Cardiac muscle cell (in vitro differentiated cells and primary cell): ENCODE results near the gene PSMD5. TPM values are rescaled to one million over a fixed set of nuclear protein-coding genes. Genes with fewer than 3 reads are reported as not detected.

Experiments used
- DNase-seq, 2 donors: peaks; one replicate each; pipeline versions ENCODE4 v3.0.0 to v3.0.0-alpha.2; 2010 to 2017; ENCODE audit warnings: low read depth in 1 of 2, low spot score in 1 of 2
- H3K27ac ChIP-seq: fragments of 200-600 bp; sonication (generic); 2 replicates; pipeline ENCODE4 v1.5.1; 2016
- H3K27me3 ChIP-seq: fragments of 200-600 bp; sonication (generic); 2 replicates; pipeline ENCODE4 v1.6.0; 2016; ENCODE audit warnings: control low read depth
- H3K36me3 ChIP-seq: fragments of 200-600 bp; sonication (generic); 2 replicates; pipeline ENCODE4 v1.5.1; 2016; ENCODE audit warnings: control low read depth
- H3K4me1 ChIP-seq: fragments of 200-600 bp; sonication (generic); 2 replicates; pipeline ENCODE4 v1.8.1; 2017; ENCODE audit warnings: low read depth, mild to moderate bottlenecking, mixed run types
- H3K4me3 ChIP-seq: fragments of 200-600 bp; sonication (generic); 2 replicates; pipeline ENCODE4 v1.5.1; 2016; ENCODE audit warnings: mild to moderate bottlenecking
- H3K9me3 ChIP-seq: fragments of 200-600 bp; sonication (generic); 2 replicates; pipeline ENCODE4 v1.5.1; 2017; ENCODE audit warnings: low read depth, mild to moderate bottlenecking, control low read depth
- polyA plus RNA-seq: library from polyadenylated mRNA; unstranded; fragments of >200 nt; fragmentation: Nextera tagmentation; extraction: Ambion mirVana; gene quantifications from 2 replicates; pipeline ENCODE4 v1.2.1, GENCODE V29; 2016
- total RNA-seq: library from RNA; depleted of rRNA; stranded (reverse); fragments of >200 nt; gene quantifications from 2 replicates; pipeline ENCODE4 v1.2.3, GENCODE V29; 2016
- TF ChIP-seq, protein P1 (sequence below): IDR thresholded peaks from 2 replicates; pipeline ENCODE4 v1.5.1; 2012; ENCODE audit warnings: low read depth, mild to moderate bottlenecking, low read length

The PSMD5 gene
- total and polyA plus RNA-seq, 2 experiments from 2014 or later = 16.0 to 25.3 TPM

DNA sequence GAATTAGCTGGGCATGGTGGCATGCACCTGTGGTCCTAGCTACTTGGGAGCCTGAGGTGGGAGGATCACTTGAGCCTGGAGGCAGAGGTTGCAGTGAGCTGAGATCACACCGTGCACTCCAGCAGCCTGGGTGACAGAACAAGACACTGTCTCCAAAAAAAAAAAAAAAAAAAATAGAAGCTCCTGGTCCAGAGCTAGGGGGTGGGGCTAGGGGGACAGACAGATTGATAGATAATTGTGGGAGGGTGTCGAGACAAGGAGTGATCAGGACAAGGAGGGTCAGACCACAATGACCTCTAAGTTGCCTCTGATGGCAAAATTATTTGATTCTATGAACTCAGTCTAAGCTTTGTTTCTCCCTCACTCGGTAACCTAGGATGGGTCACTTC lies 40.9 kb upstream of the PSMD5 start:
- Histone ChIP-seq H3K36me3 (no peaks in the 10 kb centered on the region), H3K9me3 (no peaks in the 10 kb centered on the region), H3K4me3 (no peak overlapping the region), H3K27ac (no peak overlapping the region), H3K4me1 (peaks cover 8% of the 10 kb centered on the region), H3K27me3 (peaks cover 18% of the 10 kb centered on the region)
- DNase-seq = no peak
- TF ChIP-seq, protein P1, sequence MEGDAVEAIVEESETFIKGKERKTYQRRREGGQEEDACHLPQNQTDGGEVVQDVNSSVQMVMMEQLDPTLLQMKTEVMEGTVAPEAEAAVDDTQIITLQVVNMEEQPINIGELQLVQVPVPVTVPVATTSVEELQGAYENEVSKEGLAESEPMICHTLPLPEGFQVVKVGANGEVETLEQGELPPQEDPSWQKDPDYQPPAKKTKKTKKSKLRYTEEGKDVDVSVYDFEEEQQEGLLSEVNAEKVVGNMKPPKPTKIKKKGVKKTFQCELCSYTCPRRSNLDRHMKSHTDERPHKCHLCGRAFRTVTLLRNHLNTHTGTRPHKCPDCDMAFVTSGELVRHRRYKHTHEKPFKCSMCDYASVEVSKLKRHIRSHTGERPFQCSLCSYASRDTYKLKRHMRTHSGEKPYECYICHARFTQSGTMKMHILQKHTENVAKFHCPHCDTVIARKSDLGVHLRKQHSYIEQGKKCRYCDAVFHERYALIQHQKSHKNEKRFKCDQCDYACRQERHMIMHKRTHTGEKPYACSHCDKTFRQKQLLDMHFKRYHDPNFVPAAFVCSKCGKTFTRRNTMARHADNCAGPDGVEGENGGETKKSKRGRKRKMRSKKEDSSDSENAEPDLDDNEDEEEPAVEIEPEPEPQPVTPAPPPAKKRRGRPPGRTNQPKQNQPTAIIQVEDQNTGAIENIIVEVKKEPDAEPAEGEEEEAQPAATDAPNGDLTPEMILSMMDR = no peak

DNA sequence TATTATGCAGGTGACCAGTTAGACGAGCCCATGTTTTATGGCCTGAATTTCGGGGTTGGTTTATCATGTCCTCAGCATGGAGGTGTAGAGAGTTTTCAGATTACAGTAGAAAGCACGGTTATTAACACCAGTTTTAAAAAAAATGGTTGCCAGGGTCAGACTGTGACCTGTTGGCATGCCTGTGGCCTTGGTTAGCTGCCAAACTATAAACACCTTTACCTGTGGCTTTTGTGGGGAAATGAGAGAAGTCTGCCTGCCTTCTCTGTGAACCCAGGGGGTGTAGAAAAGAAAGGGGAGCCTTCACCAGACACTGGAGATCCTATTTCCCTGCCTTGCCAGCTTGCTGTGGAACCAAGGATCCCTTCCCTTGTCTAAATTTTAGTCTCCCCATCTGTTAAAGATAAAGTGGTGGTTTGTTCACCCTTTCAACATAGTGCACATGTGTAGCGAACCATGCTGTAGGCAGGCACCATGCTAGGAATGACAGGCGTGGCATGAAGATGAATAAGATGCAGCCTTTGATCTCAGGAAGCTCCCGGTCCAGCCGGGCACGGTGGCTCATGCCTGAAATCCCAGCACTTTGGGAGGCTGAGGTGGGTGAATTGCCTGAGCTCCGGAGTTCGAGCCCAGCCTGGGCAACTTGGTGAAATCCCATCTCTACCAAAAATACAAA lies 40.3 kb upstream of the PSMD5 start:
- DNase-seq = no peak
- no peak overlapping the region for H3K4me3 ChIP-seq
- TF ChIP-seq, protein P1 = no peak
- H3K27me3 ChIP-seq = peaks cover 23% of the 10 kb centered on the region
- H3K36me3 ChIP-seq = no peaks in the 10 kb centered on the region
- no peaks in the 10 kb centered on the region for H3K9me3 ChIP-seq
- no peak overlapping the region for H3K27ac ChIP-seq
- H3K4me1 ChIP-seq = peaks cover 8% of the 10 kb centered on the region

DNA sequence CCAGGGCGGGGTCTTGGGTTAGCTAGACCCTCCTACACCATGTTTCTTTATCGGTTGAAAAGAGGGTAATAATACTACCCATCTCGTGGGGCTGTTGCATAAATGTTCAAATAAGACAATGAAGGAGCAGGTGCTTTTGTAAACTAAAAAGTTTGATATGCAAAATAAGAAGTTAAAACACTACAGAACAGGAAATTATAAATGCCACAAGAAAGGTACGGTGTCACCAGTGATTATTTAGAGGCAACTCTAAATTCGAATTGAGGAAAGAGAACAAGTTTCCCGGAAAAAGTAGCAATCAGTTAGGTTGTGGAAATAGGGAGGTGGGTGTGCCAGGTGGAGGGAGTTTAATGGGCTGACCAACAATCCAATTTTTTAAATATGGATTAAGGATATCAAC lies 36.7 kb upstream of the PSMD5 start:
- peaks cover 32% of the 10 kb centered on the region for H3K27me3 ChIP-seq
- TF ChIP-seq, protein P1 = no peak
- H3K9me3 ChIP-seq = no peaks in the 10 kb centered on the region
- no peak overlapping the region for H3K4me3 ChIP-seq
- H3K27ac ChIP-seq = no peak overlapping the region
- no peaks in the 10 kb centered on the region for H3K4me1 ChIP-seq
- no peak for DNase-seq
- no peaks in the 10 kb centered on the region for H3K36me3 ChIP-seq

DNA sequence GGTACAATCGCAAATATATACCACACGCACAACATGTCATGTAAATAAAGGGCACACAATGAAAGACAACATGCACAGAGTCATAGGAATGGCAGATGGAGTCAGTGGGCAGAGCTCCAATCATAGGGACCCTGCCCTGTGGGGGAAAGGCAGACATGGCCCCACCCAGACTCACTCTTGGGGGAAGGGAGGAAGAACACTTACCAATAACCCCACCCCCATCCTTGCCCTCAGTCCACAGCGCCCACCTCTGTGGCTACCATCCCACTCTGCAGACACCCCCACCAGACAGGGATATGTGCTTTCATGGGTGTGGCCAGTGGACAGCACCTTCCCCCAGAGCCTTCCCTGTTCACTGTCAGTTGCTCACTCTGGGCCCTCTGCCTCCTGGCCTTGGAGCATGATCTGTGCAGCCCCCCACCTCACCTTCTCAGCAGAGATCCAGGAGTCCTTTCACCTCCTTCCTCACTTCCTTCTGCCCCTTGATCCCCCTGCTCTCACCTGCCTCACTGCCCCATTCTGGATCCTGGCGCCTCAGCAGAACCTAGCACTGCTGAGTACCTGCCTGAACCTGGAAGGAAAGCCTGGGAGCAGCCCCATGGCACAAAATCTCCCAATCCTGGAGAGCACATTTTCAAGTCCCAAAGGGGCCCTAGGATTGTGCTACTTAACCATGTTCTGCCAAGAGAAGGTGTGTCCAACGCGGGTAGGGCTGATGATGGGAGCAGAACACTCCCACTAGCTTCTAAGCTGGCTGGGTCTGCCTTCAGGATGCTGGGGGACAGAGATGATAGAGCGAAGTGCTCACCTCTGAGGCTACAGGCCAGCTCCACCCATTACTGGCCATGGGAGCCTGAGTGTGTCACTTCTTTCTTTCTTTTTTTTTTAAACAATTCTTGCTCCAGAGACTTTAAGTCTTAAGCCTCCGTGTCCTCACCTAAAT lies 35.7 kb upstream of the PSMD5 start:
- TF ChIP-seq, protein P1 = no peak
- no peak for DNase-seq
- no peaks in the 10 kb centered on the region for H3K4me1 ChIP-seq
- no peak overlapping the region for H3K27ac ChIP-seq
- no peaks in the 10 kb centered on the region for H3K36me3 ChIP-seq
- H3K9me3 ChIP-seq = no peaks in the 10 kb centered on the region
- H3K27me3 ChIP-seq = peaks cover 32% of the 10 kb centered on the region
- H3K4me3 ChIP-seq = no peak overlapping the region

DNA sequence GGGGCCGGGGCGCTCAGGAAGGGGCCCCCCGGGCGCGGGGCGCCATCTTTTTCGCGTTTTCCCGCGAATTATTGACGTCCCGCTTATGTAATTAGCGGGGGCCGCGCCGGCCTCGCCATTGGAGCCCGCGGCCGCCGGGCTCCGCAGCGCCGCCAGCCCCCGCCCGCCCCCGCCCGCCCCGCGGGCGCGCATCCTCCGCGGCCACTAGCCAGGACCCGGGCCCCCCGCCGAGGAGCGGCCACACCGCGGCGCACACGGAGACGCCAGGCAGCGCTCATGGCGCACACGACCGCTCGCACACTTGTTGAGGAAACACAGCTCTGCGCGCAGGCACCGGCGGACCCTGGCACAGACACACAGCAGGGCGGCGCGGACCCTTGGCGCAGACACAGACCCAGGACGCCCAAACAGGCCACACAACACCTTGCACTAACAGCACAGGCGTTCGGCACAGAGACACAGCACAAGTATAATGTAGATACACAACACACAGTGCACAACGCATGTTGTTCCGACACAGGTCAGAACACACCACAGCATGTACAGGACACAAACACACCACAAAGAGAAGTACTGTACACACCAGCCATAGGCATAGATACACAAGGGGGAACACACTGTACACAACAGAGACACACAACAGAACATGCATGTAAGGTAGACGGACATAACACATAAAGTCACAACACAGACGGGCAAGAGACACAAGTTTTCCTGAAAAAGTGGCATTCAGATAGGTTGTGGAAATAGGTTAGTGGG lies 34.7 kb upstream of the PSMD5 start:
- TF ChIP-seq, protein P1 = no peak
- no peak overlapping the region for H3K27ac ChIP-seq
- no peaks in the 10 kb centered on the region for H3K36me3 ChIP-seq
- no peaks in the 10 kb centered on the region for H3K9me3 ChIP-seq
- peaks cover 32% of the 10 kb centered on the region for H3K27me3 ChIP-seq
- DNase-seq = peak; percentile 66 to 80
- H3K4me3 ChIP-seq = peak overlapping the region; percentile 84
- no peaks in the 10 kb centered on the region for H3K4me1 ChIP-seq
